Stimulated activated CD4-positive, alpha-beta T cell treated with anti-CD3 and anti-CD28 coated beads, TNF-alpha, amount 100 ng/mL, for 24 hours (primary cell): ENCODE measurements around the gene TCF23.

Source experiments
- DNase-seq, 3 experiments: peaks; one replicate each; pipeline ENCODE4 v3.0.0-alpha.2; 2020; ENCODE audit warnings: low read depth in 3 of 3

Gene TCF23

GRCh38 chr2:27128668-27129571 lies 19.9 kb upstream of the TCF23 start:
- no peak for DNase-seq

DNA sequence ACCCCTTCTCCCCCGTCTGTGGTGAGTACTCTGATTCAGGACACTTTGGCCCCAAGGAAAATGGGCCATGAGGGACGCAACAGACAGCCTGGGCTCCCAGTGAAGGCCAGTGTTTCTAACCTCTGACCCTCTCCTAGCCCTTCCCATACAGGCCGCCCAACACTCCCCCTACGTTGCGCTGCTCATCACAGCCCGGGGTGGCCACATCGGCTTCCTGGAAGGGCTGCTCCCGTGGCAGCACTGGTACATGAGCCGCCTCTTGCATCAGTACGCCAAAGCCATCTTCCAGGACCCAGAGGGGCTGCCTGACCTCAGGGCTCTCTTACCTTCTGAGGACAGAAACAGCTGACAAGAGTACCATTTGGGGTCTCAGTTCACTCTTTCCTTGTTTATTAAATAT lies 18.4 kb upstream of the TCF23 start:
- DNase-seq, result no peak

GRCh38 chr2:27131429-27131828 lies 17.4 kb upstream of the TCF23 start:
- no peak for DNase-seq

DNA sequence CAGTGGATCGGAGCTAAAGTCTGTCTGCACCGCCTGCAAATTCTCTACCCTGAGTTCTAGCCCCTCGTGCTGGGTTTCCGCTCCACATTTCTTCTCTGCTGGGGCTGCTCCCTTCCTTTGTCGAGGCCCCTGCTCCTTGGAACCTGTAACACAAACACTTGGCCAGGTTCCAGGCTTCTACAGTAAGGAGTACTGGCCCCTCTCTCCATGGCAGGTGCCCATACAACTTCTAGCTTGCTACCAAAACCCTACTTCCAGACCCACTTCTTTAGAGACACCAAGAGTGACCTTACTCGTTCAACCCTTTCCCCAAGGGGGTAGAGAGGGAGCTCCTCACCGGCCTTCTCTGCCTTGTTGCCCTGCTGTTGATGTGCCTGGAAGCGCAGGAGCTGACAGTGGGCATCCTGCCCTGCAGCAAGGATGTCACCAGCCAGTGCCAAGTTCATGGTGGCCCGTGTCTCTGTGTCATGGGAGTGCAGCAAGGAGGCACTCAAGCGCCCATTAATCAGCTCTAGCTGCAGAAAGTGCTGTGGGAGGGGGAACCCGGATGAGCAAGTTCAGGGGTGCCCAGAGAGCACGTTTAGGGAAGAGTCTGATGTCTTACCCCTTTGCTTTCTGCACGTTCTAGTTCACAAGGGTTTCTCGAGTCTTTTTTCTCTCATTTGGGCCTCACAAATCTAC lies 15.5 kb upstream of the TCF23 start:
- DNase-seq, result peak in 1 of 3 experiments; percentile 28

DNA sequence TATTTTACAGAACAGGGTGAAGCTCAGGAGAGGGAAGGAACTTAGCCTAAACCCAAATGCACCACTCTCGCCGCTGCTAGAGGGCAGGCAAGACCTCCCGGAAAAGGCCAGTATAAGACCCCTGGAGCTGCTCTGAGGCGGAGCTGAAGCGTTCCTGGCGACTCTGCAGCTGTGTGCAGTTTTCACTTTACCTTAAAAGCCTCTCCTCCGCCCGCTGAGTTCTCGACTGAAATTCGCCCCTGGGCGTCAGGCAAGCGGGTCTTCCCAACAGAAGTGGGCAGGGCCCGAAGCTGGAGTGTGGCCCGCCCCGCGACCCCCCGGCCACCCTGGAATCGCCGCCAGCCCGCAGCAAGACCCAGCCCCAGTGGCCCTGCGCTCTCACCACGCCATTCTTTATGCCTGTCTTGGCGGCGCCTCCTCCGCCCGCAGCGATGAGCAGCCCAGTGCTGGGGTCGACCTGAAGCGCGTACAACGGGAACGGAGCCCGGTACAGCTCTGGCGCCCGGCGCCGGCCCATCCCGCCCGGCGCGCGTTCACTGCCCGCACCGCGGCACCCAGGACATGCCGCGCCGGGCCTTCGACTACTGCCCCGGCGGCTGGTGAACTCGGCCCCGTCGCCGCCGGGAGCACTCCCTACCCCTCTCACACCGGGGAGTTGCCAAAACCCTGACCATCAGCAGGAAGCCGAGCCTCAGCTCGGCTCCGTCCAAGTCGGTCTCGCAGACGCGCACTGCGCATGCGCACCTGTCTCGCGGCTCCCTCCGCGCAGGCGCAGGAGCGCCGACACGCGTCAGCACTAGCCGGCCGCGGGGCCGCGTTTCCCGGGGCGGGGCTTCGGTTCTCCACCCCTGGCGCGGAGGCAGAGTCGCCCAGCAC lies 14.7 kb upstream of the TCF23 start, which contains the start of gene PREB:
TSS of gene PREB (minus strand) at position 732 of the 876 bp plus-strand sequence. CDS start at position 517, 215 bp downstream.
- DNase-seq, result peak; percentile 96 to 97 (median 96)

DNA sequence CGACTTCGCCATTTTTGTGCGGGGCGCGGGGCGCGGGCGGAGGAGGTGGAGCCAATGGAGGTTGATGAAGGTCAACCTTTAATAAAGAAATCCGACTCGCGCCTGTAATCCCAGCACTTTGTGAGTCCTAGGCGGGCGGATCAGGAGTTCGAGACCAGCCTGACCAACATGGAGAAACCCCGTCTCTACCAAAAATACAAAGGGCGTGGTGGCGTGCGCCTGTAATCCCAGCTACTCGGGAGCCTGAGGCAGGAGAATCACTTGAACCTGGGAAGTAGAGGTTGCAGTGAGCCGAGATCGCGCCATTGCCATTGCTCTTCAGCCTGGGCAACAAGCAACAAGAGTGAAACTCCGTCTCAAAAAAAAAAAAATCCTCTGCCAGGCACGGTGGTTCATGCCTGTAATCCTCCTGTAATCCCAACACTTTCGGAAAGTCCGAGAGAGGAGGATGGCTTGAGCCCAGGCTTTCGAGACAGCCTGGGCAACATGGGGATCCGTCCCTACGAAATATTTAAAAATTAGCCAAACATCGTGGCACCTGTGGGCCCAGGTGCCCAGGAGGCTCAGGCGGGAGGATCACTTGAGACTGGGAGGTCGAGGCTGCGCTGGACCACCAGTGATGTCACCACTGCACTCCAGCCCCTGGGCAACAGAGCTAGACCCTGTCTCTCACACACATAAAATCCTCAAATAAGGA lies 13.9 kb upstream of the TCF23 start:
- DNase-seq, result no peak

- no peak for DNase-seq
These were observed 13.3 kb upstream of the TCF23 start for GRCh38 chr2:27135478-27135955.

DNA sequence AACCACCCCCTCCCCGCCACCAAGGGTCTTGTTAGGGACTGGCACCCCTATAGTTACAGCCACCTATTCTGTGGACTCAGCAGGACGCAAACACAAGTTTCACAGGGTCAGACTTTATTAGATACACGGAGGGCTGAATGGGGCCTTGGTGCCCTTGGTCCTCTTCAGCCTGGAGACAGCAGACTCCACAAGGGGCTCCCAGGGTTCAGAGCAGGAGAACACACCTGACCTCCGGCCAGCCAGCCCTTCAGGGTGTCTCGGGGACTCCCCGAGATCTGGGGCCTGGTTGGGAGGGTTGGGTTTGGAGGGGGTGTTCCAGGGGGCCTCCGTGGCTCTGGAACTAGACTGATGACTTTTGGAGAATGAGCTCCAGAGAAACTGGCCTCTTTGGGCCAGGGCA lies 12.1 kb upstream of the TCF23 start:
- no peak for DNase-seq

DNA sequence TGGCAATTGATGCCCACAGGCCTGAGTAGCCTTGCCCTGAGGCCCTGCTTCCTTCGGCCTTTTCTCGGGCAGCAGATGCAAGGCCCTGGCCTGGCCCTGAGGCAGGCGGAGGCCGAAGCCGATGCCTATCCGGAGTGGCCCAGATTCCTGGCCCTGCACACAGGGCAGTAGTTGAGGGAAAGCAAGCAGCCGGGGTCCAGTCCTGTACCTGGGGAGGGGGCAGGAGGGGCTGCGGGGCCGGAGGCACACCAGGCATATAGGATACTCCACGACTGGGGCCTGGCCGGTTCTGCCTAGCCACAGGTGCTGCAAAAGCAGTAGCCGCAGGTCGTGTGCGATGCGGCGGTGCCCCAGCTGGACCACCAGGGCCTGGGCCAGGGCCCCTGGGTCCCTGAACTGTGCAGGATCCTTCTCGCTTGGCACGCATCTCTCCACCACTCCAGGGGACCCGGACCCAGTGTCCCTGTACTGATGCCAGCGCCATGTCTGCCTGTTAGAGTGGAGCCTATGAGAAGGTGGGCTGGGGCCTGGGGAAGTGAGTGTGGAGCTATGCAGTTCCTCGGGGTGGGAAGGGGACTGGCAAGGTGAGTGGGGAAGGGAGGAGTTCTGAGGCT lies 11.4 kb upstream of the TCF23 start:
- no peak for DNase-seq

GRCh38 chr2:27138111-27138510 lies 10.7 kb upstream of the TCF23 start:
- no peak for DNase-seq

- DNase-seq, result no peak
These were observed 9.5 kb upstream of the TCF23 start, which contains the start of gene PRR30 for GRCh38 chr2:27139310-27139709. Gene PRR30, minus strand, starts transcription at chr2:27139410. Its CDS starts 1,081 bp downstream, at chr2:27138329.

DNA sequence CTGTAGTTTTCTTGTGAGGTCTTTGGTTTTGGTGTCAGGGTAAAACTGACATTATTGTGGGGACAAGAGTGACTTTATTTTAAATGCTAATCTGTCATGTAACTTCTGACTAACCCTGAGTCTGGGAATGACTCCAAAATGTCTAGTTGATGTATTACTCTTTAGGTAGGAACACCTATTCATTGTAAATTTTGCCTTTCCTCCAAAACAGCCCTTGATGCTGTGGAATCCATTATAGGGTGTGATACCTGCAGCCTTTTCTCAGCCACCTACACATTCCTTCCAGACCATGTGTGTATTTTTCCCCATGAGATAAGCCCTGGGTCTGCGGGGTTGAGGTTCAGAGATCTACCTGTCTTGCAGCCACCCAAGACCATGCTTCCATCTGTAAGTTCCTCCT lies 5.5 kb upstream of the TCF23 start:
- no peak for DNase-seq

DNA sequence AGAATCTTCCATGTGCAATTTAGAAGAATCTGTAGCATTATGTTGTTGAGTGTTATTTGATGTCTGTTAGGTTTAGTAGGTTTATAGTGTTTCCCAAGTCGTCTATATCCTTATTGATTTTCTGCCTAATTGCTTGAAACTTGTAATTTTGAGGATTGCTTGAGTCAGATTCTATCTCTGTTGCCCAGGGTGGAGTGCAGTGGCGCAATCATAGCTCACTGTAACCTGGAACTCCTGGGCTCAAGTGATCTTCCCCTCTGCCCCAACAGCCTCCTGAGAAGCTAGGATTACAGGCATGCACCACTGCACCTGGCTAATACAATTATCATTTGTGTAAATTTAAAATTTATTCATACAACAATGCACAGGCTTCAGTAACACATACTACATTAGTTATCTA lies 3.1 kb upstream of the TCF23 start:
- DNase-seq, result no peak

DNA sequence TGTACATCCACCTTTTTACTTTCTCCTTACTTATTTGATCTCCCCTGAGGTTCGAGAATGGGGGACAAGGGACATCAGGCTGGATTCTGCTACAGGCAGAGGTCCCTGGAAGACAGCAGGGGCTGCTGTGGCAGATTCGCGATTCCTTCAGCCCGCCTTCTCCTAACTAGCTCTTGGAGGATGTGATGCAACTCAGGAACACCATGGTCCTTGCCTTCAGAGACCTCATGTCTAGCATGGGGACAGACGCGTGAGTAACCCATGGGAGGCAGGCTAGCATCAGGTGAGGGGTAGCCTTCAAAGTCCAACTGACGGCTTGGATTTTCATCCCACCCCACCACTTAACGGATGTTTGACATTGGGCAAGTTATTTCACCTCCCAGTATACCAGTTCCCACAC lies 869 bp upstream of the TCF23 start:
- no peak for DNase-seq

- no peak for DNase-seq
These were observed 984 bp downstream of the TCF23 start for GRCh38 chr2:27149570-27150405.

GRCh38 chr2:27150639-27151230 lies 1.9 kb downstream of the TCF23 start:
- DNase-seq, result no peak

DNA sequence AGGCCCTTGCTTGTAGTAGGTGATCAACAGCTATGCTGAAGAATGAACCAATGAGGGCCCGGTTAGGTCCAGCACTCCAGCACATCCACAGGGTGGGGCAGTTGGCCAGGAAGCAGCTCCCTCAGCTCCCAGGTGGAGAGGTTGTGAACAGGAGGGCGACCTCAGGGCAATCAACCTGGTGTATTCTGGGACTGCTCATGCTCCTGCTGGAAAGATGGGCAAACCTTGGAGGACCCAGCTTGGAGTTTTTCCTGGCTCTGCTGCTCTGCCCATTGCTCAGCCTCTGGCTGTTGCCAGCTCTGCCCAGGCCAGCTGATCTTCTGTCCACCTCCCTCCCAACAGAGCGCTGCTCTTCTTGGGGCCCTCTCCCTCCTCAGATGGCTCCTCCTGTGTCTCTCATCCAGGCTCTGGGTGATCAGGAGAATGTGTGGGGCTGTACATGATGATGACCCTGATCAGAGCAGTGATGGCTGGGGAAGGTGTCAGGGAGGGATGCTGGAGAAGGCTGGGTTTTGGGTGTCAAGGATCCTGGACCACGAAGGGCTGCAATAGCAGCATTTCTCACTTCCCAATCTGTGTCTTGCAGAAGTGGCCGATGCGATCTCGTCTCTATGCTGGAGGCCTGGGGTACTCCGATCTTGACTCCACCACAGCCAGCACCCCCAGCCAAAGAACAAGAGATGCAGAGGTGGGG lies 3.4 kb downstream of the TCF23 start:
- DNase-seq, result no peak

DNA sequence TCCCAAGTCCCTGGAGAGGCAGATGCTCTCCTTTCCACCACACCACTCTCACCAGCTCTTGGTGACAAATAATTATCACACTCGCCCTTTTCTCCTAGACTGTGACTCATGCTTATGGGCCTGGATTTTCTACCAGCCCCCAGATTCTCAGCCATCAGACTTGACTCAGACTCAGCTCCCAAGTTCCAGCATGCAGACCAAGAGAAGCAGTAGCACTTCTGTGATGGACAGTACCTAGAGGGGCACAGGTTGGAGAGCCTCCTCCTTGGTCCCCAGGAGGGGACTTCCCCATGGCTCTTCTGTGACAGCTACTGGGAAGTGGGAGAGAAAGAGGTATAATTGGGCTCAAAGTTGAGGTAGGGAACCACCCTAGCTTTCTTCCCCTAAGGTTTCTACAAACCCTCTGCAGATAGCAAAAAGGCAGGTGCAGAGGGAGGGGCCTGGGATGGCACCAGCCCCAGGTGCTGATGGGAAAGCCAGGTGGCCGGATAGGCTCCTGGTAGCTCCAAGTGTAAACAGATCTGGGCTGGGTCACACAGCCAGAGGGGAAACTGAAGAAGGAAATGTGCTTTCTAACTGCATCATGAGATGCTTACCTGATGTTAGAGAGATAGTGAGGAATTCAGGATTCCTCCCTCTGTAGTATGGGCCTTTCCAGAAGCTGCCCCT lies 4.1 kb downstream of the TCF23 start:
- DNase-seq, result no peak
